PC-3 (cell line): ENCODE measurements around the gene LUZP1. TPM values are rescaled to one million over a fixed set of nuclear protein-coding genes. Genes with fewer than 3 reads are reported as not detected.

Source experiments
- ATAC-seq: fragments of 200-7000 bp; cut with Tn5 transposase; 2 replicates; pipeline ENCODE4 v1.9.1; 2020; ENCODE audit warnings: mild to moderate bottlenecking, moderate library complexity
- BruUV-seq: library from RNA; stranded (reverse); fragments of 400-500 nt; replicated peaks from 2 replicates; lab custom pipeline; 2021; lab: Mats Ljungman, UMichigan
- CTCF ChIA-PET: fragments of 300-600 bp; sonication (Branson Sonifier 250); formaldehyde crosslinking; loops from one replicate; lab custom pipeline; 2022; ENCODE audit warnings: antibody characterized with exemption; lab: Charles Lee
- POLR2A ChIA-PET: fragments of 300-600 bp; sonication (Branson Sonifier 250); formaldehyde crosslinking; loops from one replicate; lab custom pipeline; 2022; ENCODE audit warnings: antibody characterized with exemption; ENCODE audit not compliant: unreplicated experiment; lab: Charles Lee
- DNase-seq: peaks from one replicate; pipeline ENCODE4 v3.0.0-alpha.2; 2015
- H2AFZ ChIP-seq: fragments of 300-600 bp; sonication (generic); 2 replicates; pipeline ENCODE4 v1.6.0; 2016; ENCODE audit warnings: antibody characterized with exemption, low read length
- H3F3A ChIP-seq: fragments of 300-600 bp; sonication (generic); one replicate; pipeline ENCODE4 v1.6.0; 2017; ENCODE audit warnings: antibody characterized with exemption, low read length, control low read depth, mild to moderate bottlenecking; ENCODE audit not compliant: unreplicated experiment
- H3K27ac ChIP-seq: fragments of 300-600 bp; sonication (generic); 2 replicates; pipeline ENCODE4 v1.5.1; 2016; ENCODE audit warnings: mild to moderate bottlenecking, low read length
- H3K27me3 ChIP-seq: fragments of 300-600 bp; sonication (generic); 2 replicates; pipeline ENCODE4 v1.6.1; 2016; ENCODE audit warnings: low read length, mixed read lengths
- H3K36me3 ChIP-seq: fragments of 300-600 bp; sonication (generic); 2 replicates; pipeline ENCODE4 v1.6.1; 2016; ENCODE audit warnings: low read depth, mixed run types, low read length, mixed read lengths
- H3K4me1 ChIP-seq: fragments of 300-600 bp; sonication (generic); 2 replicates; pipeline ENCODE4 v1.5.1; 2016; ENCODE audit warnings: low read length; ENCODE audit not compliant: insufficient read depth
- H3K4me2 ChIP-seq: fragments of 300-600 bp; sonication (generic); 2 replicates; pipeline ENCODE4 v1.6.0; 2016; ENCODE audit warnings: low read length
- H3K4me3 ChIP-seq: fragments of 300-600 bp; sonication (generic); 2 replicates; pipeline ENCODE4 v1.5.1; 2016; ENCODE audit warnings: mild to moderate bottlenecking, low read length, mixed read lengths
- H3K79me2 ChIP-seq: fragments of 300-600 bp; sonication (generic); 2 replicates; pipeline ENCODE4 v1.6.1; 2017; ENCODE audit warnings: low read length, mixed read lengths
- H3K9ac ChIP-seq: fragments of 300-600 bp; sonication (generic); 2 replicates; pipeline ENCODE4 v1.6.0; 2016; ENCODE audit warnings: mild to moderate bottlenecking, low read length
- H3K9me2 ChIP-seq: fragments of 300-600 bp; sonication (generic); replicated peaks from 2 replicates; pipeline ENCODE4 v1.6.1; 2016; ENCODE audit warnings: mixed run types, low read length, mixed read lengths
- H3K9me3 ChIP-seq: fragments of 300-600 bp; sonication (generic); 2 replicates; pipeline ENCODE4 v1.6.1; 2016; ENCODE audit warnings: low read length, mixed read lengths
- H4K20me1 ChIP-seq: fragments of 300-600 bp; sonication (generic); 2 replicates; pipeline ENCODE4 v1.6.1; 2016; ENCODE audit warnings: low read length, mixed read lengths
- CTCF ChIP-seq: fragments of 300-600 bp; sonication (generic); conservative IDR thresholded peaks from 2 replicates; pipeline ENCODE4 v1.5.1; 2017; ENCODE audit warnings: antibody characterized with exemption, low read depth, mild to moderate bottlenecking, low read length
- EZH2 ChIP-seq: fragments of 300-600 bp; sonication (generic); IDR thresholded peaks from one replicate; pipeline ENCODE4 v1.6.1; 2017; ENCODE audit warnings: antibody characterized with exemption, mild to moderate bottlenecking, low read length; ENCODE audit not compliant: unreplicated experiment
- EZH2phosphoT487 ChIP-seq: fragments of 300-600 bp; sonication (generic); IDR thresholded peaks from 2 replicates; pipeline ENCODE4 v1.6.1; 2018; ENCODE audit warnings: mild to moderate bottlenecking, antibody characterized with exemption, low read length, borderline replicate concordance
- intact Hi-C: fragments of 100-400 bp; cut with micrococcal nuclease; formaldehyde crosslinking; loops from 2 replicates; pipeline ENCODE4 v1.9.0; 2023
- total RNA-seq: library from RNA; depleted of rRNA; stranded (reverse); fragments of >200 nt; gene quantifications from 2 replicates; pipeline ENCODE4 v1.2.3, GENCODE V29; 2014

The LUZP1 gene
- total RNA-seq, 1 experiment from 2014 or later: 17.8 TPM

DNA sequence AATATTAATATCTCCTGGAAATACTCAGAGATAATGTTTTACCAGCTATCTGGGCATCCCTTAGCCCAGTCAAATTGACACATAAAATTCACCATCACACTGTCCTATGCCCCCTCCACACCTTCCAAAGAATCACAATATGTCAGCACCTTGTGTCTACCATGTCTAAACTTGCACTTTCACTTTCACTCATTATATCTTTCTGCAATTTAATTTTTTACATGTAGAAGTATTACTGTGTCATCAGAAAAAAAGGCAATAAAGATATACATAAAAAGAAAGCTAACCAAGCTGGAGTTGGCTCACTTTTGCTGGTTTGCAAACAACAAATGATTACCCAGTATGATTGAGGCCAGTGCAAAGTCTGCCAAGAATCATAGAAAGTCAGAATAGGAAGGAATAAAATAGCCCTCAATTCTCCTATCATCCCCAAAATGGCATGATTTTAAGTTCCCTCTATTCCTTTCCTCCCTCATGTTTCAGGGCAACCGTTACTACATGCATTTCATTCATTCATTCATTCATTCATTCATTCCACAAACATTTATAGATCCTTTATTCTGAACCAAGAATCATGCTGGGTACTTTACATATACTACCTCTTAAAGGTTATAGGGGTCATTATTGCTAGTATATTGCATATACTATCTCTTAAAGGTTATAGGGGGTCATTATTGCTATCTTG is 5.9 kb upstream of the LUZP1 start:
- ATAC-seq (no peak), DNase-seq (no peak)
- POLR2A ChIA-PET: interaction anchor here (0.6 kb wide), 1 partner anchor 35 kb away, joined by 4 read pairs; no protein-coding TSS in a partner anchor
- H3K4me3 ChIP-seq: no peak overlapping the region
- intact Hi-C loops: no loop called here
- no peaks in the 10 kb centered on the region for H3K27me3 ChIP-seq
- no peak for TF ChIP-seq CTCF
- no peaks in the 10 kb centered on the region for H3F3A ChIP-seq
- CTCF ChIA-PET: no interaction called here
- H3K9me2 ChIP-seq: no peaks in the 10 kb centered on the region
- no peaks in the 10 kb centered on the region for H3K9me3 ChIP-seq
- H3K79me2 ChIP-seq: no peaks in the 10 kb centered on the region
- no peak overlapping the region for H3K9ac ChIP-seq
- no peaks in the 10 kb centered on the region for H3K36me3 ChIP-seq
- no peaks in the 10 kb centered on the region for H4K20me1 ChIP-seq
- H3K27ac ChIP-seq: no peak overlapping the region
- peaks cover 5% of the 10 kb centered on the region; the same call in 1 of the 2 replicates for H3K4me1 ChIP-seq
- H2AFZ ChIP-seq: no peak overlapping the region
- no peak overlapping the region for H3K4me2 ChIP-seq
- BruUV-seq: no TSS peak

DNA sequence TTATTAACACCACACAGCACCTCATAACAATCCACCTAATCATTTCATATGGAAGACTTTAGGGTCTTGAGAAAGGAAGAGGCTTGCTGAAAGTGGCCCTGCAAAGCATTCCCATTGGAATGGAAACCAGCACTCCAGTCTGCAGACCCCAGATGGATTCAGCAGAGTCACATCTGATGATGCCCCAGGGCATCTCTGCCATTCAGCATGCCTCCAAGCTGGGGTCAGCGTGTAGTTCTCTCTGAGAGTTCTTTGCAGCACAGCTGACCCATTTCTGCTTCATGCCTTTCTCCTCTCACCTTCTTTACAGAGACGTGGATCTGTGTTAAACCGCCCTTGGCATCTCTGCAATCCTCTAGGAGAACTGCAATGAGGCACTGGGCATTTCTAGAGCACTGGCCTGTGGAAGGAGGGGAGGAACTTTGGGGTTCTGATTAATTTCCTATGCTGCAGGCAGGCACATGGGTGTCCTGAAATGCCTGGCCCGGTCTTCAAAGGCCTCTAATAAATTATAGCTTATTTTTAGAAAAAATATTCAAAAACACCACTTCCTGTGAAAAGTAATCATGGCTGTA is 2.6 kb upstream of the LUZP1 start:
- H3K4me2 ChIP-seq: no peak overlapping the region
- H2AFZ ChIP-seq: no peak overlapping the region
- no peaks in the 10 kb centered on the region for H3F3A ChIP-seq
- no peaks in the 10 kb centered on the region for H3K27me3 ChIP-seq
- peaks cover 14% of the 10 kb centered on the region for H4K20me1 ChIP-seq
- H3K4me3 ChIP-seq: no peak overlapping the region
- no peaks in the 10 kb centered on the region for H3K9me3 ChIP-seq
- DNase-seq (no peak), ATAC-seq (no peak)
- ChIA-PET POLR2A (no interaction called here), CTCF (no interaction called here)
- H3K4me1 ChIP-seq: peaks cover 7% of the 10 kb centered on the region; the same call in 1 of the 2 replicates
- H3K79me2 ChIP-seq: peaks cover 20% of the 10 kb centered on the region
- no peak overlapping the region for H3K9ac ChIP-seq
- TF ChIP-seq CTCF (no peak), EZH2 (no peak)
- BruUV-seq: no TSS peak
- H3K9me2 ChIP-seq: no peaks in the 10 kb centered on the region
- intact Hi-C loops: no loop called here
- H3K27ac ChIP-seq: no peak overlapping the region
- H3K36me3 ChIP-seq: no peaks in the 10 kb centered on the region

DNA sequence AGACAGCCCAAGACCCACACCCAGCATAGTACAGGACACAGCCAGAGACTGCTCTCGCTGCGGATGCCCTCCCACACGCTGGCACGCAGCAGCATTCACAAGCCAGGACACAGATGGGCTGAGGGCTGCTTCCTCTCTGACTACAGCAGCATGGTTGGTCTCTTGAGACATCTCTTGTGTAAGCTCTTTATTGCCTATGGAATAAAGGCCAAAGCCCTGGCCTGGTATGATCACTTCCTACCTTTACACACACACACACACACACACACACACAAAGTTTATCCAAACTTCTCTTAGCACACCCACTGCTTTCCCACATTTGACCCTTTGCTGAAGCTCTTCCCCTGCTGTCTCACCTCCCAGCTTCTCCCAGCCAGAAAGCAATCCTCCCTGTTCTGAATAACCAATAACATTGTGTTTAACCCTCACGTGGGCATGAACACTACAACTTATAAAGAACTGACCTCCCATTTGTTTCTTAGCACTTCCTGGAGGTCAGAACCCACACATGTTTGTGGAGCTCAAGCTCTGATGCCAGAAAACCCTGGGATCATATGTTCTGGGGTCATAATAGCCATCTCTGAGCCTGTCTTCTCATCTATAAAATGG is 1.2 kb upstream of the LUZP1 start:
- Histone ChIP-seq H3K27ac (no peak overlapping the region), H3F3A (no peaks in the 10 kb centered on the region), H3K4me1 (peaks cover 12% of the 10 kb centered on the region; the same call in 1 of the 2 replicates), H3K79me2 (peaks cover 35% of the 10 kb centered on the region), H2AFZ (no peak overlapping the region), H3K4me3 (no peak overlapping the region), H3K4me2 (no peak overlapping the region), H3K9ac (no peak overlapping the region), H3K9me3 (no peaks in the 10 kb centered on the region), H3K27me3 (no peaks in the 10 kb centered on the region), H3K36me3 (no peaks in the 10 kb centered on the region), H3K9me2 (no peaks in the 10 kb centered on the region), H4K20me1 (peaks cover 29% of the 10 kb centered on the region)
- intact Hi-C loops: loop anchor here (5.0 kb wide), 1 partner anchor 68 kb away; no protein-coding TSS in a partner anchor
- ChIA-PET POLR2A (interaction anchor here (0.5 to 0.6 kb wide), 2 partner anchors 11 to 67 kb away, joined by 3 to 4 read pairs; no protein-coding TSS in a partner anchor), CTCF (interaction anchor here (0.6 kb wide), 1 partner anchor 465 kb away, joined by 4 read pairs; no protein-coding TSS in a partner anchor)
- ATAC-seq (no peak), DNase-seq (no peak)
- no TSS peak for BruUV-seq
- TF ChIP-seq EZH2phosphoT487 (no peak), CTCF (no peak), EZH2 (no peak)
